GM23338 (cell line): Measurements from ENCODE around the gene FGF22. TPM values are rescaled to one million over a fixed set of nuclear protein-coding genes. Genes with fewer than 3 reads are reported as not detected.

Experiments used
- ATAC-seq: fragments of 200-7000 bp; cut with Tn5 transposase; 3 replicates; pipeline ENCODE4 v1.9.1; 2020
- DNase-seq: peaks from one replicate; pipeline ENCODE4 v3.0.0-alpha.2; 2015; ENCODE audit warnings: low spot score
- H2AFZ ChIP-seq: fragments of 200-600 bp; sonication (generic); 2 replicates; pipeline ENCODE4 v1.8.0; 2016; ENCODE audit warnings: antibody characterized with exemption, mild to moderate bottlenecking, moderate library complexity
- H3F3A ChIP-seq: fragments of 200-600 bp; sonication (generic); replicated peaks from 2 replicates; pipeline ENCODE4 v1.8.0; 2017; ENCODE audit warnings: antibody characterized with exemption, mixed run types, low read depth
- H3K27ac ChIP-seq: fragments of 200-600 bp; sonication (generic); 2 replicates; pipeline ENCODE4 v1.6.1; 2016; ENCODE audit warnings: low read depth
- H3K27me3 ChIP-seq: fragments of 200-600 bp; sonication (generic); 2 replicates; pipeline ENCODE4 v1.8.0; 2016; ENCODE audit warnings: mild to moderate bottlenecking, mixed run types, moderate library complexity; ENCODE audit not compliant: insufficient read depth
- H3K36me3 ChIP-seq: fragments of 200-600 bp; sonication (generic); 2 replicates; pipeline ENCODE4 v1.8.0; 2016; ENCODE audit warnings: mild to moderate bottlenecking; ENCODE audit not compliant: insufficient read depth
- H3K4me1 ChIP-seq: fragments of 200-600 bp; sonication (generic); 2 replicates; pipeline ENCODE4 v1.8.0; 2016; ENCODE audit warnings: mild to moderate bottlenecking, moderate library complexity; ENCODE audit not compliant: insufficient read depth
- H3K4me2 ChIP-seq: fragments of 200-600 bp; sonication (generic); 2 replicates; pipeline ENCODE4 v1.7.1; 2017; ENCODE audit warnings: mixed run types
- H3K4me3 ChIP-seq: fragments of 200-600 bp; sonication (generic); 2 replicates; pipeline ENCODE4 v1.6.1; 2016; ENCODE audit warnings: mixed run types
- H3K79me2 ChIP-seq: fragments of 200-600 bp; sonication (generic); replicated peaks from 2 replicates; pipeline ENCODE4 v1.8.0; 2017; ENCODE audit warnings: mild to moderate bottlenecking; ENCODE audit not compliant: insufficient read depth
- H3K9me2 ChIP-seq: fragments of 200-600 bp; sonication (generic); 2 replicates; pipeline ENCODE4 v1.8.0; 2017; ENCODE audit not compliant: insufficient read depth
- H4K20me1 ChIP-seq: fragments of 200-600 bp; sonication (generic); replicated peaks from 2 replicates; pipeline ENCODE4 v1.8.0; 2017; ENCODE audit warnings: mild to moderate bottlenecking; ENCODE audit not compliant: insufficient read depth
- H3K27ac Mint-ChIP-seq: 2 replicates; pipeline ENCODE4 v1.8.0; 2020; ENCODE audit warnings: inconsistent platforms, mild to moderate bottlenecking, moderate library complexity, mixed read lengths
- H3K27me3 Mint-ChIP-seq: 3 replicates; pipeline ENCODE4 v1.8.0; 2022; ENCODE audit warnings: low read depth, mild to moderate bottlenecking, moderate library complexity, mixed read lengths, inconsistent platforms; ENCODE audit not compliant: insufficient read depth, poor library complexity
- H3K36me3 Mint-ChIP-seq: 3 replicates; pipeline ENCODE4 v1.8.0; 2021; ENCODE audit warnings: low read depth, mild to moderate bottlenecking, inconsistent platforms, moderate library complexity, mixed read lengths
- H3K4me1 Mint-ChIP-seq: 3 replicates; pipeline ENCODE4 v1.8.0; 2020; ENCODE audit warnings: mild to moderate bottlenecking, inconsistent platforms, mixed read lengths
- H3K4me3 Mint-ChIP-seq: 3 replicates; pipeline ENCODE4 v1.8.0; 2021; ENCODE audit warnings: moderate library complexity, mild to moderate bottlenecking, inconsistent platforms, mixed read lengths
- H3K9me3 Mint-ChIP-seq: 3 replicates; pipeline ENCODE4 v1.8.0; 2020; ENCODE audit warnings: moderate library complexity, mild to moderate bottlenecking, inconsistent platforms, mixed read lengths
- CTCF ChIP-seq, 2 experiments: fragments of 200-600 bp in 1 of 2; sonication (generic) in 1 of 2; conservative IDR thresholded peaks; 2 replicates each; pipeline versions ENCODE4 v1.5.1 to v1.6.1; 2016 to 2017; ENCODE audit warnings: antibody characterized with exemption in 2 of 2, low read depth in 2 of 2, mild to moderate bottlenecking in 2 of 2, moderate library complexity in 1 of 2
- ETS1 ChIP-seq: IDR thresholded peaks from 2 replicates; pipeline ENCODE4 v1.6.1; 2016; ENCODE audit warnings: antibody characterized with exemption
- EZH2 ChIP-seq: fragments of 200-600 bp; sonication (generic); IDR thresholded peaks from one replicate; pipeline ENCODE4 v1.8.0; 2017; ENCODE audit warnings: antibody characterized with exemption, mild to moderate bottlenecking, low read depth; ENCODE audit not compliant: unreplicated experiment
- EZH2phosphoT487 ChIP-seq: fragments of 200-600 bp; sonication (generic); IDR thresholded peaks from one replicate; pipeline ENCODE4 v1.8.1; 2018; ENCODE audit warnings: antibody characterized with exemption; ENCODE audit not compliant: unreplicated experiment
- JUNB ChIP-seq: IDR thresholded peaks from one replicate; pipeline ENCODE4 v1.6.1; 2016; ENCODE audit warnings: antibody characterized with exemption; ENCODE audit not compliant: unreplicated experiment
- NANOG ChIP-seq: IDR thresholded peaks from 2 replicates; pipeline ENCODE4 v1.6.1; 2016; ENCODE audit warnings: antibody characterized with exemption, borderline replicate concordance
- POLR2AphosphoS5 ChIP-seq: IDR thresholded peaks from 2 replicates; pipeline ENCODE4 v1.6.1; 2016; ENCODE audit warnings: antibody characterized with exemption, low read depth
- REST ChIP-seq: IDR thresholded peaks from one replicate; pipeline ENCODE4 v1.6.1; 2018; ENCODE audit warnings: antibody characterized with exemption; ENCODE audit not compliant: unreplicated experiment
- STAT1 ChIP-seq: IDR thresholded peaks from one replicate; pipeline ENCODE4 v1.6.1; 2016; ENCODE audit warnings: antibody characterized with exemption; ENCODE audit not compliant: unreplicated experiment
- ZNF114 ChIP-seq: fragments of 250-450 bp; sonication (Bioruptor Pico); IDR thresholded peaks from 2 replicates; pipeline ENCODE4 v1.5.0; 2020; ENCODE audit warnings: mild to moderate bottlenecking, moderate library complexity
- ZNF331 ChIP-seq: fragments of 250-450 bp; sonication (Bioruptor Pico); IDR thresholded peaks from 2 replicates; pipeline ENCODE4 v1.5.0; 2020; ENCODE audit warnings: low read depth, mild to moderate bottlenecking, moderate library complexity
- polyA plus RNA-seq: library from polyadenylated mRNA; unstranded; fragments of >200 nt; fragmentation: Nextera tagmentation; extraction: Ambion mirVana; gene quantifications from 2 replicates; pipeline ENCODE4 v1.2.1, GENCODE V29; 2016
- total RNA-seq: library from RNA; depleted of rRNA; stranded (reverse); fragments of >200 nt; shearing (Covaris generic); gene quantifications from 2 replicates; pipeline ENCODE4 v1.2.3, GENCODE V29; 2014

Gene FGF22
- total and polyA plus RNA-seq, 2 experiments from 2014 or later = 1.0 to 2.8 TPM

DNA sequence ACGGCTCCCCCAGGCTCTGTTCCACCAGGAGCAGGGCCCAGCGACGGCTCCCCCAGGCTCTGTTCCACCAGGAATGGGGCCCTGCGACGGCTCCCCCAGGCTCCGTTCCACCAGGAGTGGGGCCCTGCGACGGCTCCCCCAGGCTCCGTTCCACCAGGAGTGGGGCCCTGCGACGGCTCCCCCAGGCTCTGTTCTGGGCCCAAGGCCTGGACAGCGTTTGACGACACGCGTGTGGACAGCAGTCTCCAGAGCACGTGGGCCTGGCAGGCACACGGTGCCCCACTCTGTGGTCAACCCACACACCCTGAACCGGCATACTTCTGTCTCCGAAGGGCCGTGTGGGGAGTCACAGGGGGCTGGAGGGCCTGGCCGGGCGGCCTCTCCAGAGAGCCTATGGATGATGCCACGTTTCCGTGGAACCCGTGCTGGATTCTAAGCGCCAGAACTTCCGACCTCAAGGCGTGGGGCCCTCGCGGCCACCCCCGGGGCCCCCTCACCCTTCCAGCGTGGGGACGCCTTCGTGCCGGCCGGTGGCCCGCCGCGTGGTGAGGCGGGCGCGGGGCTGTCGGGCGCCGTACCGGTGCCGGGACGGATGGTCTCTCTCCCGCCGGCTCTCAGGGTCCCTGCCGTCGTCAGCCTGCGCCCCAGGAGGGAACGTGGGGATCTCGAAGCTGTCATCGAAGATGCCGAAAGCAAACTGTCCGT is 11.6 kb downstream of the FGF22 start:
- peaks cover 7% of the 10 kb centered on the region for H3K27me3 Mint-ChIP-seq
- DNase-seq (no peak), ATAC-seq (no peak)
- H3F3A ChIP-seq = peaks cover 3% of the 10 kb centered on the region; the same call in 1 of the 2 replicates
- H3K9me2 ChIP-seq = no peaks in the 10 kb centered on the region
- no peaks in the 10 kb centered on the region for H3K27me3 ChIP-seq
- H3K4me1 ChIP-seq = no peaks in the 10 kb centered on the region
- H3K79me2 ChIP-seq = peaks cover 41% of the 10 kb centered on the region
- no peak overlapping the region for H3K27ac Mint-ChIP-seq
- no peak overlapping the region for H3K4me2 ChIP-seq
- no peak overlapping the region for H2AFZ ChIP-seq
- peaks cover 29% of the 10 kb centered on the region for H3K36me3 Mint-ChIP-seq
- no peaks in the 10 kb centered on the region; the same call in 2 of the 3 replicates for H3K4me1 Mint-ChIP-seq
- no peak overlapping the region for H3K4me3 Mint-ChIP-seq
- peaks cover 18% of the 10 kb centered on the region for H4K20me1 ChIP-seq
- H3K27ac ChIP-seq = no peak overlapping the region
- 0 out of 2 replicates have a peak, but pooled peaks cover 5% of the 10 kb centered on the region for H3K36me3 ChIP-seq
- no peaks in the 10 kb centered on the region for H3K9me3 Mint-ChIP-seq
- no peak overlapping the region for H3K4me3 ChIP-seq
- TF ChIP-seq EZH2phosphoT487 = no peak
- no peak for TF ChIP-seq CTCF (conservative IDR thresholded peaks at IDR 0.05; ENCODE audit: low read depth in 2 of 2)
- no peak for TF ChIP-seq ETS1
- TF ChIP-seq REST = no peak
- TF ChIP-seq ZNF331 (CRISPR knock-in tag) = no peak
- TF ChIP-seq STAT1 = no peak
- TF ChIP-seq JUNB = no peak

- no peak overlapping the region for H2AFZ ChIP-seq
- H3K4me1 ChIP-seq = no peaks in the 10 kb centered on the region
- no peaks in the 10 kb centered on the region for H3K9me2 ChIP-seq
- peaks cover 8% of the 10 kb centered on the region for H3K27me3 Mint-ChIP-seq
- 0 out of 2 replicates have a peak overlapping the region, but pooled peaks have one; percentile 32 for H3K27ac ChIP-seq
- no peak overlapping the region for H3K4me2 ChIP-seq
- H3K4me3 ChIP-seq = no peak overlapping the region
- no peaks in the 10 kb centered on the region for H3K27me3 ChIP-seq
- peaks cover 3% of the 10 kb centered on the region; the same call in 1 of the 2 replicates for H3F3A ChIP-seq
- DNase-seq = no peak
- H3K27ac Mint-ChIP-seq = no peak overlapping the region
- H3K36me3 ChIP-seq = 0 out of 2 replicates have a peak, but pooled peaks cover 3% of the 10 kb centered on the region
- H3K36me3 Mint-ChIP-seq = peaks cover 28% of the 10 kb centered on the region
- H3K79me2 ChIP-seq = peaks cover 49% of the 10 kb centered on the region
- H3K4me1 Mint-ChIP-seq = no peaks in the 10 kb centered on the region; the same call in 2 of the 3 replicates
- peaks cover 20% of the 10 kb centered on the region for H4K20me1 ChIP-seq
- no peak overlapping the region for H3K4me3 Mint-ChIP-seq
- ATAC-seq = no peak
- no peaks in the 10 kb centered on the region for H3K9me3 Mint-ChIP-seq
- TF ChIP-seq NANOG (no peak), STAT1 (no peak), ETS1 (no peak), EZH2 (no peak), REST (no peak), POLR2AphosphoS5 (no peak), ZNF114 (CRISPR knock-in tag) (no peak), JUNB (no peak)
Observed at GRCh38 chr19:651991-652390, 12.3 kb downstream of the FGF22 start.
